Muscle of arm (tissue), 12 donors: ENCODE data around the gene FBXO11. TPM values are rescaled to one million over a fixed set of nuclear protein-coding genes. Genes with fewer than 3 reads are reported as not detected.
"Not testable (repeated sequence)": the region's sequence is repeated elsewhere in the genome, so short reads cannot be mapped to it uniquely, and the experiment has no call there.

Experiments
- DNase-seq: peaks from one replicate; pipeline ENCODE4 v3.0.0-alpha.2; 2013
- polyA plus RNA-seq, 12 donors: library from polyadenylated mRNA; unstranded; fragments of 120-200 nt; gene quantifications; one replicate each; pipeline ENCODE4 v1.2.1, GENCODE V29; 2013; ENCODE audit not compliant: insufficient read length in 12 of 12

The FBXO11 gene
- polyA plus RNA-seq, 12 donors: 35.4 to 83.9 (median 55.4) TPM; not detected in 1

GRCh38 chr2:47862949-47863348 is 43.3 kb downstream of the FBXO11 start:
- no peak for DNase-seq

DNA sequence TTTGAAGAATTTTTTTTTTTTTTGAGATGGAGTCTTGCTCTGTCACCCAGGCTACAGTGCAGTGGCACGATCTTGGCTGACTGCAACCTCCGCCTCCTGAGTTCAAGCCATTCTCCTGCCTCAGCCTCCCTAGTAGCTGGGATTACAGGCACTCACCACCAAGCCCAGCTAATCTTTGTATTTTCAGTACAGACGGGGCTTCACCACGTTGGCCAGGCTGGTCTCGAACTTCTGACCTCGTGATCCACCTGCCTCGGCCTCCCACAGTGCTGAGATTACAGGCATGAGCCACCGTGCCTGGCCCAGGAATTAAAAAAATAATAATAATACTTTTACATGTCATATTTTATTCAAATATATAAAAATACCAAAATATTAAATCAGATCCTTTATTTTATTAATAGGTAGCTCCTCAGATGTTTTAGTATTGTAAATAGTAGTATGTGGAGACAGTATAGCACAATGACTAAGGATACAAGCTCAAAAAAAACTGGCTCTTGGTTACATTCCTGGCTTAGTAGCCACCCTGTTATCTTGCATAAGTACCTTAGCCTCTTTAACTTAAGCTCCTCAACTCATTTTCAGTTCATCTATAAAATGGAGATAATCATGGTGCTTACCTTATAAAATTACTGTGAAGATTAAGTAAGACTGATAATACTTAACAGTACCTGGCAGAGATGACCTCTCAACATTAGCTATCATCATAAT is 53.1 kb downstream of the FBXO11 start:
- not testable (repeated sequence) for DNase-seq

DNA sequence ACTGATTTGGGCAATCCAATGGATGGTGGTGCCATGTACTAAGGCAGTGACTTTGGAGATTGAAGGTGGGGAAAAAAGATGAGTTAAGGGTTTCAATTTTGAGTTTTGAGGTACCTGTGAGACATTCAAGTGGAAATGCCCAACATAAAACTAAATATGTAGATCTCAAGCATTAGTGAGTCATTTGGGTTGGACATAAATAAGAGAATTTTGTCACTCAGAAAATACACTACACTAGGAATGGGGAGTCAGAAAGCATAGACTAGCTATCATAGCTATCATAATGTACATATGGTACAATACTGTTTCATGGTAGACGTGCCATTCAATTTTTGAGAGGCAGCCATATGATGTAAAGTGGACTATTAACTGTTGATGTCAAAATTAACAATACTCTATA is 56.1 kb downstream of the FBXO11 start:
- DNase-seq: no peak

GRCh38 chr2:47849368-47849767 is 56.9 kb downstream of the FBXO11 start:
- no peak for DNase-seq

GRCh38 chr2:47844162-47844561 is 62.1 kb downstream of the FBXO11 start:
- no peak for DNase-seq

DNA sequence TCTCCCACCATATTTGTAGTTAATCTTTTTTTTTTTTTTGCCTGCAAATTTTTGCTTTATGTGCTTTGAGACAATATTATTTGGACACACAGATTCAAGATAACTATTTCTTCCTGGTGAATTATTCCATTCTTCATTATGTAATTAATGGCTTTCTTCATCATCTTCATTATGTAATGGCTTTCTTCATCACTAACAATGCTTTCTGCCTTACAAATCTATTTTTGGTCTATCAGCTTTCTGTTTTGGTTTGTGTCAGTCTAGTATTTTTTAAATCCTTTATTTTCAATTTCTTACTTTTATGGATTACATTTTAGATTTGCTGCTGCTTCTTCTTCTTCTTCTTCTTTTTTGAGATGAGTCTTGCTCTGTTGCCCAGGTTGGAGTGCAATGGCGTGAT is 62.9 kb downstream of the FBXO11 start:
- no peak for DNase-seq

DNA sequence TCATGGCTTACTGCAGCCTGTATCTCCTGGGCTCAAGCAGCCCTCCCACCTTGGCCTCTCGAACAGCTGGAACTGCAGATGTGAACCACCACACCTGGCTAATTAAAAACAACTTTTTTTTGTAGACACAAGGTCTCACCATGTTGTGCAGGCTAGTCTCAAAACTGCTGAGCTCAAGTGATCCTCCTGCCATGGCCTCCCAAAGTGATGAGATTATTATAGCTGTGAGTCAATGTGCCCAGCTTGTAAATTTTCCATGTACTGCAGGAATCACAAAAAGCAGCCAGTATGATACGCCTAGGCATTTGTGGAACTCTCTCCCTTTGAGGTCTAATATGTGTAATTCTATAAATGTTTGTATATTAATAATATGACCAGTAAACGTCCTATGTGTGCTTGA is 63.5 kb downstream of the FBXO11 start:
- no peak for DNase-seq

GRCh38 chr2:47838686-47839085 is 67.6 kb downstream of the FBXO11 start:
- DNase-seq: no peak

DNA sequence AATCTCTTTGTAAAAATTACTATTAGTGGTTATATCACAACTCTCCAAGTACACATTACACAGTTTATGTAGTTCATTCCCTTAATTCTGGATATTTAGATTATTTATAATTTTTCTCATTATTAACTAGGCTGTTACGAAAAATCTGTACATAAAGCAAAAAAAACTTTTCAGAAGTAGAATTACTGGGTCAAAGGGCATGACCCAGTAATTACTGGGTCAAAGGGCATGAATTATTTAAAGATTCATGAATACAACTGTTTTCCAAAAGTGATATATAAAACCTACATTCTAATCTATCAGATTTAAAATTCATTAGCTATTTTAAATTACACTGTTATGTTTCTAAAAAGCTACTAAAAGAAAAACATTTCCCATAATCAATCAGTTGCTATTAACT is 68.0 kb downstream of the FBXO11 start:
- no peak for DNase-seq

DNA sequence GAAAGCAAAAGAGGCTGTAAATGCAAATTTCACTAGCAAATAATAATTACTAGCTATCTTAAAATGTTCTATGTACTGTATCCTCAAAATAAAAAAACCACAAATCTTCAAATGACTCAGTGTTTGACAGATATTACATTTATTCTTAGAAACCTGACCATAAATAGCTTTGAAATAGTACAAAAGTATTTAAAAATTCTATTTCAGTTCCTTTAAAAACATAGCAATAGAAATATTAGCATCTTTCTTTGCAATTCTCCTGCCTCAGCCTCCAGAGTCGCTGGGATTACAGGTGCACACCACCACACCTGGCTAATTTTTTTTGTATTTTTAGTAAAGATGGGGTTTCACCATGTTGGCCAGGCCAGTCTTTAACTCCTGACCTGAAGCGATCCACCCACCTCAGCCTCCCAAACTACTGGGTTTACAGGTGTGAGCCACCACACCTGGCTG is 72.8 kb downstream of the FBXO11 start:
- no peak for DNase-seq

DNA sequence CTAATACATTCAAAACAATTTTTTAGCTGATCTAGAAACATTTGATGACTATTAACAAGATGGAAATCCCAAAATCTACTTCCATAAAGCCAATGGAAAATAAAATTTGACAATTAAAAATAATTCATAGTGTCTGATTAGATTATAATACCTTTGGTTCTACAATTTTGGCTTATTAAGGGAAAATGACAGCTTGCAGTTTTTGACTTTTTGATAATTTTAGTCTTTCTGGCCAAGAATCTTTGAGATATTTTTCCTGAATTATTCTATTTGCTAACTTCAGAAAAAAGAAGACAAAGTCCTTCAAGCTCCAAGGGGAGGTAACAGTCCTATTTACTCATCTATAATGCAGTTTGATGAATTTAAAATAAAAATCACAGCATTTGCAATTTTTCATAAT is 83.8 kb downstream of the FBXO11 start:
- DNase-seq: no peak

DNA sequence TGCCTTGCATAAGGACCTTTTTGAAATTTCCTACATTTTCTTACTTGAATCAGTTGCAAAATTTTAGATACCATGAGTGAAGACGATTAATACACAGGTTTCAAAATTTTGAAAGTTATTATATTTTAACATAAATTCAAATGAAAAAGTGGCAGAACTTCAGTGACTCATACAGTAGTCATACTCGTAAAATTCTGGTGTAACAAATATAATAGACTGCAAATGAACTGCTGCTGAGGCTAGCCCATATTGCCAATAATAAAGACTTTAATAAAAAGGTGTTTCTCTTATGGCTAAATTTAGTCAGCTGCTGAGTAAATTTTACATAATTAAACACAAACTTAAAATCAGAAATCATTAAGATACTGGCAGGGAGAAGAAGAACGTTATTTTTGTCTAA is 86.5 kb downstream of the FBXO11 start:
- no peak for DNase-seq

- no peak for DNase-seq
Measured at GRCh38 chr2:47818777-47819176, 87.5 kb downstream of the FBXO11 start.

DNA sequence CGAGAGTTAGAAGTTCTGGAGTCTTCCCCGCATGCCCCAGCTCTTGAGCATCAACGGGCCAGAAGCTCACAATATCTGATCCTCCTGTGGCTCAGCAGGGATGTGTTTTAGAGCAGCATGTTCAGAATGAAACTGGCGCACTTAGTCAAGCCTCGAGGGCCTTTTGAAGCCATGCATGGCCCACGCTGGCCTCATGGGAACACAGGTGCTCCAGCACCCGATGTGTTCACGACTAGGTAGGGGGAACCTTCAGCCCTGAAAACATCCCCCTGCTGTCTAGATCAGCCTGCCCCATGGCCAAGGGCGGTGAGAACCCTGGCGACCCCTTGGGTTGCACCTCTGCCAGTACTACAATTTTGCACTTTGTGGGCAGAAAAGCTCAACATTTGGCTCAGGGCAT is 90.5 kb downstream of the FBXO11 start:
- no peak for DNase-seq

DNA sequence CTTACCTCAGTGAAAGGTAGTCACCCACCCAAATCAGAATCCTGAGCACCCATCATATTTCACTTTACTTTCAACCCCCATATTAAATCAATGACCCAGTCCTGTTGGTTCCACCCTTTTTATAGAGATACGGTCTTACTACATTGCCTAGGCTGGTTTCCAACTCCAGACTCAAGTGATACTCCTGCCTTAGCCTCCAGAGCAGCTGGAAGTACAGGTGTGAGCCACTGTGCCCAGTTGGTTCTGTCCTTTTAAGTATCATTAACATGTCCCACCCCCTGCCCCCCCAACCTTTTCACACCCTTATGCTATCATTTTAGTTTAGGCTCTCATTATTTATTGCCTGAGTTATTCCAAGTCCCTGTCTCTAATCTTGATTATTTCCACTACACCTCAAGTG is 94.6 kb downstream of the FBXO11 start:
- no peak for DNase-seq

- no peak for DNase-seq
Measured at GRCh38 chr2:47810850-47811249, 95.4 kb downstream of the FBXO11 start.

- no peak for DNase-seq
Measured at GRCh38 chr2:47809903-47810302, 96.4 kb downstream of the FBXO11 start.

GRCh38 chr2:47808614-47809013 is 97.7 kb downstream of the FBXO11 start:
- DNase-seq: no peak

- DNase-seq: no peak
Measured at GRCh38 chr2:47805850-47806249, 100.4 kb downstream of the FBXO11 start.

- no peak for DNase-seq
Measured at GRCh38 chr2:47803770-47804169, 102.5 kb downstream of the FBXO11 start.

DNA sequence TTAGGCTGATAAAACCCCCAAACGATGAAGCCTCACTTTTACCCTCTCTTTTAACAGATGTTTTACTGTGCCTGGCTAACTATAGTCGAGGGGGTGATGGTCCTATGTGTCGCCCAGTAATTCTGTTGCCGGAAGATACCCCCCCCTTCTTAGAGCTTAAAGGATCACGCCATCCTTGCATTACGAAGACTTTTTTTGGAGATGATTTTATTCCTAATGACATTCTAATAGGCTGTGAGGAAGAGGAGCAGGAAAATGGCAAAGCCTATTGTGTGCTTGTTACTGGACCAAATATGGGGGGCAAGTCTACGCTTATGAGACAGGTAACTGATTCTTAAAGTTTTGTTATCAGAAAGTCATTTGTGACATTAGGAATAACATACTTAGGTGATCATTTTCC is 102.9 kb downstream of the FBXO11 start:
- no peak for DNase-seq

- no peak for DNase-seq
Measured at GRCh38 chr2:47801118-47801517, 105.2 kb downstream of the FBXO11 start.

- no peak for DNase-seq
Measured at GRCh38 chr2:47799031-47799609, 107.2 kb downstream of the FBXO11 start.

GRCh38 chr2:47798631-47799030 is 107.7 kb downstream of the FBXO11 start:
- no peak for DNase-seq
